Smooth muscle cell (in vitro differentiated cells): ENCODE results near the gene MAPT. TPM values are rescaled to one million over a fixed set of nuclear protein-coding genes. Genes with fewer than 3 reads are reported as not detected.

Source experiments
- DNase-seq: peaks from one replicate; lab custom pipeline; 2025; ENCODE audit not compliant: unreplicated experiment; lab: John Stamatoyannopoulos, UW
- H2AFZ ChIP-seq: fragments of 200-600 bp; sonication (generic); 2 replicates; pipeline ENCODE4 v1.6.0; 2016; ENCODE audit warnings: antibody characterized with exemption, low read depth, mild to moderate bottlenecking
- H3F3A ChIP-seq: fragments of 200-600 bp; sonication (generic); 2 replicates; pipeline ENCODE4 v1.6.0; 2017; ENCODE audit warnings: antibody characterized with exemption, low read depth
- H3K27ac ChIP-seq: fragments of 200-600 bp; sonication (generic); 2 replicates; pipeline ENCODE4 v1.5.1; 2016; ENCODE audit warnings: low read depth, mild to moderate bottlenecking
- H3K27me3 ChIP-seq: fragments of 200-600 bp; sonication (generic); 2 replicates; pipeline ENCODE4 v1.6.1; 2016; ENCODE audit warnings: low read depth, mild to moderate bottlenecking
- H3K36me3 ChIP-seq: fragments of 200-600 bp; sonication (generic); 2 replicates; pipeline ENCODE4 v1.5.1; 2016; ENCODE audit warnings: low read depth
- H3K4me1 ChIP-seq: fragments of 200-600 bp; sonication (generic); 2 replicates; pipeline ENCODE4 v1.5.1; 2016; ENCODE audit warnings: low read depth
- H3K4me2 ChIP-seq: fragments of 200-600 bp; sonication (generic); 2 replicates; pipeline ENCODE4 v1.6.0; 2016; ENCODE audit warnings: mild to moderate bottlenecking
- H3K4me3 ChIP-seq: fragments of 200-600 bp; sonication (generic); 2 replicates; pipeline ENCODE4 v1.5.1; 2016; ENCODE audit warnings: mild to moderate bottlenecking
- H3K79me2 ChIP-seq: fragments of 200-600 bp; sonication (generic); 2 replicates; pipeline ENCODE4 v1.6.0; 2016; ENCODE audit warnings: low read depth, mild to moderate bottlenecking
- H3K9ac ChIP-seq: fragments of 200-600 bp; sonication (generic); 2 replicates; pipeline ENCODE4 v1.6.0; 2016; ENCODE audit warnings: low read depth
- H3K9me3 ChIP-seq: fragments of 200-600 bp; sonication (generic); replicated peaks from 2 replicates; pipeline ENCODE4 v1.5.1; 2016; ENCODE audit warnings: low read depth
- H4K20me1 ChIP-seq: fragments of 200-600 bp; sonication (generic); 2 replicates; pipeline ENCODE4 v1.6.0; 2016; ENCODE audit warnings: low read depth
- WGBS: methylation state at CpG from one replicate; pipeline ENCODE4 v1.1.7; 2016; ENCODE audit warnings: low lambda C conversion rate; 5-methylcytosine and 5-hydroxymethylcytosine counted together
- polyA plus RNA-seq: library from polyadenylated mRNA; unstranded; fragments of >200 nt; fragmentation: Nextera tagmentation; extraction: Ambion mirVana; gene quantifications from 2 replicates; pipeline ENCODE4 v1.2.1, GENCODE V29; 2016
- total RNA-seq: library from RNA; depleted of rRNA; stranded (reverse); fragments of >200 nt; gene quantifications from 2 replicates; pipeline ENCODE4 v1.2.3, GENCODE V29; 2014
- TF ChIP-seq, protein P1 (sequence below): fragments of 200-600 bp; sonication (generic); IDR thresholded peaks from 2 replicates; pipeline ENCODE4 v1.5.1; 2017; ENCODE audit warnings: borderline replicate concordance, mild to moderate bottlenecking, antibody characterized with exemption; ENCODE audit not compliant: insufficient read depth, poor library complexity, severe bottlenecking

The MAPT gene
- total and polyA plus RNA-seq, 2 experiments from 2014 or later, result 0.49 to 1.7 TPM

DNA sequence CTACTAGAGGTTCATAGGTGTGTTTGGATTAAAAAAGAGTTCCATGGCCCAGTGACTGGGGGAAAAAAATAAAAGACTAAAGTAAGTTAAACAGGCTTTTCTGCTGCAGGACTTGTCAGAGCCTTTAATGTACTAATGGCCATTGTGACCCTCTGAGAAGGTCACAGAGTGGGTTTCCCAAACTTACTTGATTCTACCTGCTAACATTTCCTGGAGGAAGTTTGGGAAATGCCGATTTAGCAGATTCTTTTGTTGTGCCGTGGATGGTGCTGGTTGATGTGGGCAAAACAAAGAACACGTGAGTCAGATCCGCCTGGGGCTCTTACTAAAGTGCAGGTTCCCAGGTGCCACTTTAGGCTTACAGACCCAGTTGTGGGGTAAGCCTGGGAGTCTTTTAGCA lies 91.1 kb downstream of the MAPT start:
- TF ChIP-seq, protein P1, sequence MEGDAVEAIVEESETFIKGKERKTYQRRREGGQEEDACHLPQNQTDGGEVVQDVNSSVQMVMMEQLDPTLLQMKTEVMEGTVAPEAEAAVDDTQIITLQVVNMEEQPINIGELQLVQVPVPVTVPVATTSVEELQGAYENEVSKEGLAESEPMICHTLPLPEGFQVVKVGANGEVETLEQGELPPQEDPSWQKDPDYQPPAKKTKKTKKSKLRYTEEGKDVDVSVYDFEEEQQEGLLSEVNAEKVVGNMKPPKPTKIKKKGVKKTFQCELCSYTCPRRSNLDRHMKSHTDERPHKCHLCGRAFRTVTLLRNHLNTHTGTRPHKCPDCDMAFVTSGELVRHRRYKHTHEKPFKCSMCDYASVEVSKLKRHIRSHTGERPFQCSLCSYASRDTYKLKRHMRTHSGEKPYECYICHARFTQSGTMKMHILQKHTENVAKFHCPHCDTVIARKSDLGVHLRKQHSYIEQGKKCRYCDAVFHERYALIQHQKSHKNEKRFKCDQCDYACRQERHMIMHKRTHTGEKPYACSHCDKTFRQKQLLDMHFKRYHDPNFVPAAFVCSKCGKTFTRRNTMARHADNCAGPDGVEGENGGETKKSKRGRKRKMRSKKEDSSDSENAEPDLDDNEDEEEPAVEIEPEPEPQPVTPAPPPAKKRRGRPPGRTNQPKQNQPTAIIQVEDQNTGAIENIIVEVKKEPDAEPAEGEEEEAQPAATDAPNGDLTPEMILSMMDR, result no peak
- Histone ChIP-seq H3K4me2 (no peak overlapping the region), H3K9me3 (no peaks in the 10 kb centered on the region), H3K27ac (no peak overlapping the region), H3F3A (no peaks in the 10 kb centered on the region), H4K20me1 (no peaks in the 10 kb centered on the region), H3K27me3 (no peaks in the 10 kb centered on the region), H3K79me2 (no peaks in the 10 kb centered on the region), H3K36me3 (no peaks in the 10 kb centered on the region), H3K4me3 (no peak overlapping the region), H3K9ac (no peak overlapping the region), H3K4me1 (no peaks in the 10 kb centered on the region), H2AFZ (no peak overlapping the region)
- no peak for DNase-seq
- WGBS, result 85% methylated on average over 4 of the region's 4 CpGs

DNA sequence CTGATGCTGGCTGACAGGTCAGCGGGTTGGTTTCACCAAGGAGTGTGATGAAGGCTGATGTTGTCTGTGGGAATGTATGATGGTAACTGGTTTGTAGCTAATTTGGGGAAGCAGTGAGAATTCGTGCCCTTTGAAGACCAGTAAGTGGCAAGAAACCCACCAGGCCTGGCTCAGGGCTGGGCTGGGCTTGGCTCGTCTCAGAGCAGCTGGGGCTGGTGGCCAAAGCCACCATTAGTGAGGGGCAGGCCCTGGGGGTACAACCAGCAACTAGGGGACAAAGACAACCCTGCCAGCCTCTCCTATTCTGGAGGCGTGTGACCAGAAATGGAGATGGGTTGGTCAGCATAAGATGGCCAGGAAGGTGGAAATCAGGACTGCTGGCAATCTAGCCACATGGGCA lies 91.7 kb downstream of the MAPT start:
- no peaks in the 10 kb centered on the region for H3K79me2 ChIP-seq
- no peak overlapping the region for H3K27ac ChIP-seq
- no peaks in the 10 kb centered on the region for H3K27me3 ChIP-seq
- no peak for DNase-seq
- no peaks in the 10 kb centered on the region for H3K4me1 ChIP-seq
- H3K4me3 ChIP-seq, result no peak overlapping the region
- no peaks in the 10 kb centered on the region for H3K36me3 ChIP-seq
- no peaks in the 10 kb centered on the region for H3F3A ChIP-seq
- no peak overlapping the region for H3K4me2 ChIP-seq
- 98% methylated on average over 4 of the region's 4 CpGs for WGBS
- H4K20me1 ChIP-seq, result no peaks in the 10 kb centered on the region
- H3K9ac ChIP-seq, result no peak overlapping the region
- H2AFZ ChIP-seq, result no peak overlapping the region
- H3K9me3 ChIP-seq, result no peaks in the 10 kb centered on the region
- TF ChIP-seq, protein P1, result no peak

DNA sequence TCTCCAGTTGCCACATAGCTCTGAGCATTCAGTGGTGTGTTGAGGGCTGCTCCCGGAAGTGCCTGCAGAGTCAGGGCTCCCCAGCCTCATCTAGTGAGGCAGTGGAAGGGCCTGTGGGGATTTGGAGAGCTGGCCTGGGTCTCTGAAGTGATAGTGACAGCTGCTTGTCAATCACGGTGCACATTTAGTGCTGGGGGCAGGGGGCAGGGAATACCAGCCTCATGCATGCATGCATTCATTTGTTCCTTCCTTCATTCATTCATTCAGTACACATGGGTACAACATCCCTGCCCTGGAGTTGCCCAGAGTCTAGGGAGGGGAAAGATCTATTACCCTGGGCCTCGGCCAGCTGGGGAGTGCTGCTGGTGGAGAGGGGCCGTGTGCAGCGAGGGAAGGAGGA lies 93.4 kb downstream of the MAPT start:
- no peaks in the 10 kb centered on the region for H3K9me3 ChIP-seq
- no peaks in the 10 kb centered on the region for H3K79me2 ChIP-seq
- H3F3A ChIP-seq, result no peaks in the 10 kb centered on the region
- no peaks in the 10 kb centered on the region for H3K36me3 ChIP-seq
- no peak overlapping the region for H2AFZ ChIP-seq
- no peaks in the 10 kb centered on the region for H3K27me3 ChIP-seq
- WGBS, result 92% methylated on average over 5 of the region's 5 CpGs
- TF ChIP-seq, protein P1, result no peak
- H3K9ac ChIP-seq, result no peak overlapping the region
- no peaks in the 10 kb centered on the region for H3K4me1 ChIP-seq
- no peak for DNase-seq
- no peak overlapping the region for H3K27ac ChIP-seq
- H3K4me2 ChIP-seq, result no peak overlapping the region
- no peak overlapping the region for H3K4me3 ChIP-seq
- H4K20me1 ChIP-seq, result no peaks in the 10 kb centered on the region

DNA sequence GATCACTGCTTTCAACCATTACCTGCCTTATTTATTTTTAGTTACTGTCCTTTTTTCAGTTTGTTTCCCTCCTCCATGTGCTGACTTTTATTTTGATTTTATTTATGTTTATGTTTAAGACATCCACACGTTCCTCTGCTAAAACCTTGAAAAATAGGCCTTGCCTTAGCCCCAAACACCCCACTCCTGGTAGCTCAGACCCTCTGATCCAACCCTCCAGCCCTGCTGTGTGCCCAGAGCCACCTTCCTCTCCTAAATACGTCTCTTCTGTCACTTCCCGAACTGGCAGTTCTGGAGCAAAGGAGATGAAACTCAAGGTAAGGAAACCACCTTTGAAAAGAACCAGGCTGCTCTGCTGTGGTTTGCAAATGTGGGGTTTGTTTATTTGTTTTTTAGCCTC lies 95.4 kb downstream of the MAPT start:
- Histone ChIP-seq H3K27ac (no peak overlapping the region), H3K36me3 (no peaks in the 10 kb centered on the region), H3K4me3 (no peak overlapping the region), H3K27me3 (no peaks in the 10 kb centered on the region), H3K9me3 (no peaks in the 10 kb centered on the region), H3K9ac (no peak overlapping the region), H4K20me1 (no peaks in the 10 kb centered on the region), H3F3A (no peaks in the 10 kb centered on the region), H3K79me2 (no peaks in the 10 kb centered on the region), H3K4me2 (no peak overlapping the region), H2AFZ (no peak overlapping the region), H3K4me1 (no peaks in the 10 kb centered on the region)
- TF ChIP-seq, protein P1, result no peak
- DNase-seq, result no peak
- 91% methylated on average over 3 of the region's 3 CpGs for WGBS
